ENCODE results near the gene LPP. TPM values are rescaled to one million over a fixed set of nuclear protein-coding genes. Genes with fewer than 3 reads are reported as not detected.

LPP gene
- polyA plus RNA-seq, 2 of the 4 experiments (the other 2 are of a cell fraction), result 11.0 to 30.8 TPM

- TF ChIP-seq EHMT2 (IDR thresholded peaks at IDR 0.05; ENCODE audit: low read depth), result no peak
- TF ChIP-seq ESRRA (IDR thresholded peaks at IDR 0.05; ENCODE audit: borderline replicate concordance, low read length), result no peak
- no peak for TF ChIP-seq PHF8 (IDR thresholded peaks at IDR 0.05; ENCODE audit: borderline replicate concordance, low read depth)
- no peak for TF ChIP-seq CHD4 (IDR thresholded peaks at IDR 0.05; ENCODE audit: borderline replicate concordance)
- no peak for TF ChIP-seq EHF (CRISPR knock-in tag; IDR thresholded peaks at IDR 0.05)
- TF ChIP-seq BHLHE40 (IDR thresholded peaks at IDR 0.05; ENCODE audit: low read depth, low read length), result no peak
- TF ChIP-seq RAD21 (conservative IDR thresholded peaks at IDR 0.05 in 1 of 2, IDR thresholded peaks at IDR 0.05 in 1 of 2), result no peak
- TF ChIP-seq JUN (IDR thresholded peaks at IDR 0.05), result no peak
- TF ChIP-seq, protein P1, sequence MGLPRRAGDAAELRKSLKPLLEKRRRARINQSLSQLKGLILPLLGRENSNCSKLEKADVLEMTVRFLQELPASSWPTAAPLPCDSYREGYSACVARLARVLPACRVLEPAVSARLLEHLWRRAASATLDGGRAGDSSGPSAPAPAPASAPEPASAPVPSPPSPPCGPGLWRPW (IDR thresholded peaks at IDR 0.05), result no peak
- no peak for TF ChIP-seq HOXB13 (CRISPR knock-in tag; IDR thresholded peaks at IDR 0.05; ENCODE audit: low read depth)
- no peak for TF ChIP-seq EP300 (IDR thresholded peaks at IDR 0.05)
Measured at GRCh38 chr3:188829576-188829975, 675.6 kb downstream of the LPP start (continued).

- 52% methylated on average over 2 of the region's 2 CpGs for WGBS (ENCODE audit: missing lambda C conversion rate)
- FAIRE-seq, result no peak
Measured at GRCh38 chr3:188830893-188831292, 676.9 kb downstream of the LPP start.

DNA sequence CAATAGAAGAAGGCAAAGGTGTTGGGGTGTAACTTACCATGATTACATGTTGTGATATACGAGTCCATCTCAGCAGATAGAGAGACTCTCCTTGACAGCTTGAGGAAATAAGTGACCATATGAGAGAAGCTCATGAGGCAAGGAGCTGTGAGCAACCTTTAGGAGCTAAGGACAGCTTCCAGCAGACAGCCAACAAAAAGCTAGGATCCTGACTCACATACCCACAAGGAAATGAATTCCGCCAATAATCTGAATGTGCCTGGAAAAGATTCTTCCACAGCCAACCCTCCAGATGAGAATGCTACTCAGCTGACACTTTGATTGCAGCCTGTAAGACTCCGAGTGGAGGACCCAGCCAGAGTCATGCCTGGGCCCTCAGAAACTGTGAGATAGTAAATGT is 678.2 kb downstream of the LPP start:
- Histone ChIP-seq H3K4me2 (no peak overlapping the region), H3K9me3 (no peaks in the 10 kb centered on the region), H3K4me1 (no peaks in the 10 kb centered on the region), H3K27ac (no peak overlapping the region), H3K4me3 (no peak overlapping the region)
- FAIRE-seq (no peak), DNase-seq (ENCODE audit: low read depth in 1 of 2, low spot score in 1 of 2) (no peak), ATAC-seq (no peak)
- ChIA-PET CTCF (no interaction called here), POLR2A (no interaction called here)
- TF ChIP-seq RNF2 (IDR thresholded peaks at IDR 0.05; ENCODE audit: borderline replicate concordance, low read depth) (no peak), FOSB (CRISPR knock-in tag; IDR thresholded peaks at IDR 0.05) (no peak), ELK1 (IDR thresholded peaks at IDR 0.05; ENCODE audit: low read depth, low read length) (no peak), PHF8 (IDR thresholded peaks at IDR 0.05; ENCODE audit: borderline replicate concordance, low read depth) (no peak), NFE2L2 (conservative IDR thresholded peaks at IDR 0.05; ENCODE audit: low read length) (no peak), TFCP2L1 (CRISPR knock-in tag; IDR thresholded peaks at IDR 0.05) (no peak), CBX8 (IDR thresholded peaks at IDR 0.05) (no peak), POLR2AphosphoS2 (conservative IDR thresholded peaks at IDR 0.05; ENCODE audit: low read length) (no peak), HOXB13 (CRISPR knock-in tag; IDR thresholded peaks at IDR 0.05; ENCODE audit: low read depth) (no peak), HDAC2 (IDR thresholded peaks at IDR 0.05) (no peak), RCOR1 (IDR thresholded peaks at IDR 0.05; ENCODE audit: low read depth, low read length) (no peak), ATOH8 (CRISPR knock-in tag; IDR thresholded peaks at IDR 0.05; ENCODE audit: low read depth) (no peak), MAX (IDR thresholded peaks at IDR 0.05) (no peak), ESRRA (IDR thresholded peaks at IDR 0.05; ENCODE audit: borderline replicate concordance, low read length) (no peak), JUN (IDR thresholded peaks at IDR 0.05) (no peak), PBX3 (IDR thresholded peaks at IDR 0.05) (no peak), RARB (CRISPR knock-in tag; IDR thresholded peaks at IDR 0.05) (no peak)
- TF ChIP-seq, protein P2, sequence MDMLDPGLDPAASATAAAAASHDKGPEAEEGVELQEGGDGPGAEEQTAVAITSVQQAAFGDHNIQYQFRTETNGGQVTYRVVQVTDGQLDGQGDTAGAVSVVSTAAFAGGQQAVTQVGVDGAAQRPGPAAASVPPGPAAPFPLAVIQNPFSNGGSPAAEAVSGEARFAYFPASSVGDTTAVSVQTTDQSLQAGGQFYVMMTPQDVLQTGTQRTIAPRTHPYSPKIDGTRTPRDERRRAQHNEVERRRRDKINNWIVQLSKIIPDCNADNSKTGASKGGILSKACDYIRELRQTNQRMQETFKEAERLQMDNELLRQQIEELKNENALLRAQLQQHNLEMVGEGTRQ (IDR thresholded peaks at IDR 0.05), result no peak
- TF ChIP-seq, protein P1 (IDR thresholded peaks at IDR 0.05), result no peak
- WGBS (ENCODE audit: missing lambda C conversion rate), result 90% methylated on average over 3 of the region's 3 CpGs

More at GRCh38 chr3:188830893-188831292, 676.9 kb downstream of the LPP start:
- H3K27ac ChIP-seq, result no peak overlapping the region
- no peak for TF ChIP-seq JUN (IDR thresholded peaks at IDR 0.05)
- TF ChIP-seq TFCP2L1 (CRISPR knock-in tag; IDR thresholded peaks at IDR 0.05), result no peak
- TF ChIP-seq RAD21 (conservative IDR thresholded peaks at IDR 0.05 in 1 of 2, IDR thresholded peaks at IDR 0.05 in 1 of 2), result no peak; a peak in 1 of 5 replicates
- TF ChIP-seq, protein P3, sequence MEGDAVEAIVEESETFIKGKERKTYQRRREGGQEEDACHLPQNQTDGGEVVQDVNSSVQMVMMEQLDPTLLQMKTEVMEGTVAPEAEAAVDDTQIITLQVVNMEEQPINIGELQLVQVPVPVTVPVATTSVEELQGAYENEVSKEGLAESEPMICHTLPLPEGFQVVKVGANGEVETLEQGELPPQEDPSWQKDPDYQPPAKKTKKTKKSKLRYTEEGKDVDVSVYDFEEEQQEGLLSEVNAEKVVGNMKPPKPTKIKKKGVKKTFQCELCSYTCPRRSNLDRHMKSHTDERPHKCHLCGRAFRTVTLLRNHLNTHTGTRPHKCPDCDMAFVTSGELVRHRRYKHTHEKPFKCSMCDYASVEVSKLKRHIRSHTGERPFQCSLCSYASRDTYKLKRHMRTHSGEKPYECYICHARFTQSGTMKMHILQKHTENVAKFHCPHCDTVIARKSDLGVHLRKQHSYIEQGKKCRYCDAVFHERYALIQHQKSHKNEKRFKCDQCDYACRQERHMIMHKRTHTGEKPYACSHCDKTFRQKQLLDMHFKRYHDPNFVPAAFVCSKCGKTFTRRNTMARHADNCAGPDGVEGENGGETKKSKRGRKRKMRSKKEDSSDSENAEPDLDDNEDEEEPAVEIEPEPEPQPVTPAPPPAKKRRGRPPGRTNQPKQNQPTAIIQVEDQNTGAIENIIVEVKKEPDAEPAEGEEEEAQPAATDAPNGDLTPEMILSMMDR (IDR thresholded peaks at IDR 0.05), result peak; percentile 28; the same call in 2 of the 3 replicates
- H3K4me3 ChIP-seq, result no peak overlapping the region
- no peak overlapping the region for H3K4me2 ChIP-seq
- ATAC-seq (peak in 1 of 2 experiments; percentile 55; a peak in 3 of 6 replicates), DNase-seq (ENCODE audit: low read depth in 1 of 2, low spot score in 1 of 2) (peak in 1 of 2 experiments; percentile 4)
- H3K4me1 ChIP-seq, result no peaks in the 10 kb centered on the region
- H3K9me3 ChIP-seq, result no peaks in the 10 kb centered on the region
- CTCF ChIA-PET, result interaction anchor here (1.3 kb wide), 1 partner anchor 11 kb away, joined by 3 read pairs; no protein-coding TSS in a partner anchor
- POLR2A ChIA-PET, result no interaction called here
